Stimulated activated naive CD8-positive, alpha-beta T cell treated with anti-CD3 and anti-CD28 coated beads, Interleukin-15, Interleukin-2, amounts not matched to agents 100 ng/mL and 50 ng/mL, for 24 hours (primary cell): ENCODE measurements around the gene AATK.

Experiments
- H3K27ac Mint-ChIP-seq: one replicate; pipeline ENCODE4 v1.8.0; 2021; ENCODE audit warnings: mild to moderate bottlenecking, mixed read lengths
- H3K27me3 Mint-ChIP-seq: one replicate; pipeline ENCODE4 v1.8.0; 2021; ENCODE audit warnings: mixed read lengths
- H3K36me3 Mint-ChIP-seq: one replicate; pipeline ENCODE4 v1.8.0; 2021; ENCODE audit warnings: low read depth, mixed read lengths
- H3K4me1 Mint-ChIP-seq: one replicate; pipeline ENCODE4 v1.8.0; 2021; ENCODE audit warnings: low read depth, mixed read lengths
- H3K4me3 Mint-ChIP-seq: one replicate; pipeline ENCODE4 v1.8.0; 2021; ENCODE audit warnings: mild to moderate bottlenecking, mixed read lengths
- H3K9me3 Mint-ChIP-seq: one replicate; pipeline ENCODE4 v1.8.0; 2021; ENCODE audit warnings: mixed read lengths

The AATK gene

GRCh38 chr17:81199482-81199830, 33.4 kb upstream of the AATK start:
- Mint-ChIP-seq H3K27me3 (no peaks in the 10 kb centered on the region), H3K4me3 (no peak overlapping the region), H3K4me1 (no peaks in the 10 kb centered on the region), H3K27ac (no peak overlapping the region), H3K36me3 (no peaks in the 10 kb centered on the region), H3K9me3 (no peaks in the 10 kb centered on the region)

GRCh38 chr17:81198826-81199481, 32.9 kb upstream of the AATK start:
- H3K4me3 Mint-ChIP-seq, result no peak overlapping the region
- H3K4me1 Mint-ChIP-seq, result no peaks in the 10 kb centered on the region
- H3K27me3 Mint-ChIP-seq, result no peaks in the 10 kb centered on the region
- no peaks in the 10 kb centered on the region for H3K9me3 Mint-ChIP-seq
- H3K36me3 Mint-ChIP-seq, result no peaks in the 10 kb centered on the region
- H3K27ac Mint-ChIP-seq, result no peak overlapping the region

GRCh38 chr17:81197831-81198490, 31.9 kb upstream of the AATK start:
- no peak overlapping the region for H3K27ac Mint-ChIP-seq
- no peaks in the 10 kb centered on the region for H3K27me3 Mint-ChIP-seq
- H3K4me1 Mint-ChIP-seq, result no peaks in the 10 kb centered on the region
- no peaks in the 10 kb centered on the region for H3K9me3 Mint-ChIP-seq
- H3K4me3 Mint-ChIP-seq, result no peak overlapping the region
- H3K36me3 Mint-ChIP-seq, result no peaks in the 10 kb centered on the region

- no peak overlapping the region for H3K4me3 Mint-ChIP-seq
- no peak overlapping the region for H3K27ac Mint-ChIP-seq
- H3K4me1 Mint-ChIP-seq, result no peaks in the 10 kb centered on the region
- no peaks in the 10 kb centered on the region for H3K27me3 Mint-ChIP-seq
- no peaks in the 10 kb centered on the region for H3K9me3 Mint-ChIP-seq
- H3K36me3 Mint-ChIP-seq, result no peaks in the 10 kb centered on the region
Measured at GRCh38 chr17:81197409-81197795, 31.4 kb upstream of the AATK start.

- no peaks in the 10 kb centered on the region for H3K27me3 Mint-ChIP-seq
- H3K4me3 Mint-ChIP-seq, result no peak overlapping the region
- no peaks in the 10 kb centered on the region for H3K36me3 Mint-ChIP-seq
- no peak overlapping the region for H3K27ac Mint-ChIP-seq
- no peaks in the 10 kb centered on the region for H3K9me3 Mint-ChIP-seq
- no peaks in the 10 kb centered on the region for H3K4me1 Mint-ChIP-seq
Measured at GRCh38 chr17:81196505-81197408, 30.7 kb upstream of the AATK start.

- H3K4me3 Mint-ChIP-seq, result no peak overlapping the region
- H3K4me1 Mint-ChIP-seq, result no peaks in the 10 kb centered on the region
- no peaks in the 10 kb centered on the region for H3K36me3 Mint-ChIP-seq
- no peak overlapping the region for H3K27ac Mint-ChIP-seq
- H3K9me3 Mint-ChIP-seq, result no peaks in the 10 kb centered on the region
- H3K27me3 Mint-ChIP-seq, result no peaks in the 10 kb centered on the region
Measured at GRCh38 chr17:81195941-81196495, 30.0 kb upstream of the AATK start.

- no peaks in the 10 kb centered on the region for H3K4me1 Mint-ChIP-seq
- no peaks in the 10 kb centered on the region for H3K9me3 Mint-ChIP-seq
- no peaks in the 10 kb centered on the region for H3K36me3 Mint-ChIP-seq
- no peak overlapping the region for H3K4me3 Mint-ChIP-seq
- no peak overlapping the region for H3K27ac Mint-ChIP-seq
- H3K27me3 Mint-ChIP-seq, result no peaks in the 10 kb centered on the region
Measured at GRCh38 chr17:81194941-81195901, 29.2 kb upstream of the AATK start.

- Mint-ChIP-seq H3K27ac (no peak overlapping the region), H3K4me3 (no peak overlapping the region), H3K27me3 (no peaks in the 10 kb centered on the region), H3K4me1 (no peaks in the 10 kb centered on the region), H3K36me3 (no peaks in the 10 kb centered on the region), H3K9me3 (no peaks in the 10 kb centered on the region)
Measured at GRCh38 chr17:81194225-81194760, 28.3 kb upstream of the AATK start.

DNA sequence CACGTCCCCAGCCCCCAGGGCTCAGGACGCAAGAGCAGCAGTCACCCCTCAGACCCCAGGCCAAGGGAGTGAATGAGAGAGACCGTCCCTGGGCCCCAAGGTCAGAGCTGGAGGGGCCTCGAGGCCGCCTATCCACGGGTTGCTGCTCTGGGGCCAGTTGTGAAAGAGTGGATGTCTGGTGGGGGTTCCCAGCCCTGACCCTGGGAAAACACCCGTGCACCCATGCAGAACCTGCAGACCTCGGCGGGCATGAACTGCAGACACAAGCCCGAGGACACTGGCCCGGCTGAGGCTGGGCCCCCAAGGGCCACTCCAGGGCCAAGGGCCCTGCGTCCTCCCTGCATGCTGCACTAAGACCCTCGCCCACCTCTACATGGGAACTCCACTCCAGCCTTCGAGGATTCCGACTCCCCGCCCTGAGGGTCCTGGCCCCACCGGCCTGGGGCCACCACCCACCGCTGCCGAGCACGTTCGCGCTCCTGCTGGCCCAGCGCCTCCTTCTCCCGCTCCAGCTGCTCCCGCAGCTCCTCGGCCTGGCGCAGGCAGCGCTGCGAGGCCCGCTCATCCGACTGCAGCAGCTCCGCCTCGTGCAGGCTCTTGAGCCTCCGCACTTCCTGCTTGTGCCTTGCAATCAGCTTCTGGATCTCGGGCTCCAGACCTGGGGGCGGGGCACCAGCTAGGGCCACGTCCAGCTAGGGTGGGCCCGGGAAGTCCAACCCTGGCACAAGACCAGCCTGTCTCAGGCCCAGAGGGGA, 27.6 kb upstream of the AATK start:
- no peaks in the 10 kb centered on the region for H3K36me3 Mint-ChIP-seq
- H3K9me3 Mint-ChIP-seq, result no peaks in the 10 kb centered on the region
- H3K4me3 Mint-ChIP-seq, result no peak overlapping the region
- H3K27me3 Mint-ChIP-seq, result no peaks in the 10 kb centered on the region
- H3K27ac Mint-ChIP-seq, result no peak overlapping the region
- H3K4me1 Mint-ChIP-seq, result no peaks in the 10 kb centered on the region

- Mint-ChIP-seq H3K36me3 (no peaks in the 10 kb centered on the region), H3K27ac (no peak overlapping the region), H3K27me3 (no peaks in the 10 kb centered on the region), H3K9me3 (no peaks in the 10 kb centered on the region), H3K4me3 (no peak overlapping the region), H3K4me1 (no peaks in the 10 kb centered on the region)
Measured at GRCh38 chr17:81193051-81193410, 27.0 kb upstream of the AATK start.

GRCh38 chr17:81192386-81193050, 26.5 kb upstream of the AATK start:
- no peak overlapping the region for H3K27ac Mint-ChIP-seq
- no peaks in the 10 kb centered on the region for H3K4me1 Mint-ChIP-seq
- H3K9me3 Mint-ChIP-seq, result no peaks in the 10 kb centered on the region
- H3K4me3 Mint-ChIP-seq, result no peak overlapping the region
- no peaks in the 10 kb centered on the region for H3K27me3 Mint-ChIP-seq
- H3K36me3 Mint-ChIP-seq, result no peaks in the 10 kb centered on the region

DNA sequence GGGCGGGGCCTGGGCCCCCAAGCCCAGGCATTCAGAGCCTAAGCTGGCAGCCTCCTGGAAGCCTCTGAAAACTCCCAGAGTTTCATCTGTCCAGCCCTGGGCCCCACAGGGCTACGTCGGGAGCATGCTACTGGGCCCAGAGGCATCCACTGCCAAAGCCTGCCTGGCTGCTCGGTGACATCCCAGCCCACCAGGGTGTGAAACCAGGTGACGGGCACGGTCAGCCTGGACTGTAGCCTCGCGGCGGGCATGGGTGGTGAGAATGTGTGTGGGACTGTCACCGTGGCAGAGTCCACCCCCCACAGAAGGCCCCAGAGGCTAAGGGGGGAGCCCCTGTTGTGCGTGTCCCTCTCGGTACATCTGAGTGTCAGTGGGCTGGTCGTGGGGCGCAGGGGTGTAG, 25.6 kb upstream of the AATK start:
- H3K27me3 Mint-ChIP-seq, result no peaks in the 10 kb centered on the region
- H3K36me3 Mint-ChIP-seq, result no peaks in the 10 kb centered on the region

GRCh38 chr17:81191116-81191515, 25.1 kb upstream of the AATK start:
- Mint-ChIP-seq H3K36me3 (no peaks in the 10 kb centered on the region), H3K4me3 (no peak overlapping the region), H3K27me3 (no peaks in the 10 kb centered on the region), H3K4me1 (no peaks in the 10 kb centered on the region), H3K27ac (no peak overlapping the region), H3K9me3 (no peaks in the 10 kb centered on the region)

More for the DNA sequence above, 25.6 kb upstream of the AATK start:
- H3K4me1 Mint-ChIP-seq, result no peaks in the 10 kb centered on the region
- no peaks in the 10 kb centered on the region for H3K9me3 Mint-ChIP-seq
- H3K27ac Mint-ChIP-seq, result no peak overlapping the region
- H3K4me3 Mint-ChIP-seq, result no peak overlapping the region
